GM10847 (cell line): ENCODE measurements around the gene ANKRD24.

Source experiments
- POLR2A ChIP-seq: IDR thresholded peaks from 2 replicates; pipeline ENCODE4 v1.6.1; 2011; ENCODE audit not compliant: insufficient read length; ENCODE audit errors: extremely low read depth

The ANKRD24 gene

GRCh38 chr19:4238831-4239230 lies 56.3 kb downstream of the ANKRD24 start:
- no peak for TF ChIP-seq POLR2A

- no peak for TF ChIP-seq POLR2A
Measured at GRCh38 chr19:4241824-4242430, 59.4 kb downstream of the ANKRD24 start.

GRCh38 chr19:4246767-4247593 lies 64.5 kb downstream of the ANKRD24 start, which contains the start of gene YJU2:
Gene YJU2, plus strand, starts transcription at chr19:4247080. Its CDS starts 67 bp downstream, at chr19:4247147.
- TF ChIP-seq POLR2A = peak; percentile 33

GRCh38 chr19:4256563-4256962 lies 74.1 kb downstream of the ANKRD24 start:
- TF ChIP-seq POLR2A = no peak

- TF ChIP-seq POLR2A = no peak
Measured at GRCh38 chr19:4257025-4257424, 74.5 kb downstream of the ANKRD24 start.

GRCh38 chr19:4258181-4258580 lies 75.7 kb downstream of the ANKRD24 start:
- no peak for TF ChIP-seq POLR2A

GRCh38 chr19:4260613-4261191 lies 78.2 kb downstream of the ANKRD24 start:
- TF ChIP-seq POLR2A = no peak

GRCh38 chr19:4264812-4265211 lies 82.3 kb downstream of the ANKRD24 start:
- TF ChIP-seq POLR2A = no peak

GRCh38 chr19:4266253-4267000 lies 83.9 kb downstream of the ANKRD24 start:
- TF ChIP-seq POLR2A = no peak

GRCh38 chr19:4267101-4267900 lies 84.8 kb downstream of the ANKRD24 start:
- no peak for TF ChIP-seq POLR2A

- no peak for TF ChIP-seq POLR2A
Measured at GRCh38 chr19:4267901-4268815, 85.7 kb downstream of the ANKRD24 start.

- no peak for TF ChIP-seq POLR2A
Measured at GRCh38 chr19:4268816-4269430, 86.4 kb downstream of the ANKRD24 start.

GRCh38 chr19:4272894-4273293 lies 90.4 kb downstream of the ANKRD24 start:
- no peak for TF ChIP-seq POLR2A
